ENCODE data around the gene FIGNL2. TPM values are rescaled to one million over a fixed set of nuclear protein-coding genes. Genes with fewer than 3 reads are reported as not detected.
A peak's percentile ranks its signal among the peaks of the same experiment; 100 is the strongest.

Gene FIGNL2
- total RNA-seq, 1 donor from 2014 or later, result 6.7 TPM

GRCh38 chr12:51788876-51789275 lies 59.6 kb downstream of the FIGNL2 start:
- Histone ChIP-seq H3K79me2 (ENCODE audit: insufficient read depth, low read length) (no peaks in the 10 kb centered on the region), H3K36me3 (ENCODE audit: insufficient read depth, low read length) (no peaks in the 10 kb centered on the region), H3K4me1 (ENCODE audit: insufficient read depth, low read length) (peaks cover 11% of the 10 kb centered on the region), H3K9me3 (ENCODE audit: insufficient read depth, low read depth, low read length) (no peaks in the 10 kb centered on the region), H2AFZ (ENCODE audit: low read depth, low read length) (peak overlapping the region; percentile 13), H3K4me3 (ENCODE audit: insufficient read depth, low read depth, low read length) (no peak overlapping the region), H3K4me2 (ENCODE audit: low read length) (peak overlapping the region; percentile 40), H3K27ac (ENCODE audit: low read depth, low read length) (peak overlapping the region; percentile 32), H4K20me1 (ENCODE audit: insufficient read depth, low read length) (no peaks in the 10 kb centered on the region), H3K27me3 (ENCODE audit: insufficient read depth, low read length) (no peaks in the 10 kb centered on the region), H3K9ac (ENCODE audit: low read length) (peak overlapping the region; percentile 1)
- no peak for FAIRE-seq
- no peak overlapping the region for H3K4me3 Mint-ChIP-seq (ENCODE audit: unreplicated experiment)
- peaks cover 24% of the 10 kb centered on the region for H3K4me1 Mint-ChIP-seq (ENCODE audit: low read depth, unreplicated experiment)
- peak; percentile 76 for DNase-seq (ENCODE audit: low read depth)
- peak overlapping the region; percentile 82 for H3K27ac Mint-ChIP-seq (ENCODE audit: unreplicated experiment)
- peaks cover 17% of the 10 kb centered on the region for H3K36me3 Mint-ChIP-seq (ENCODE audit: low read depth, unreplicated experiment)
- peaks cover 4% of the 10 kb centered on the region for H3K9me3 Mint-ChIP-seq (ENCODE audit: unreplicated experiment)
- TF ChIP-seq CTCF (IDR thresholded peaks at IDR 0.05; ENCODE audit: insufficient read depth, low read depth, low read length), result no peak
- TF ChIP-seq EZH2 (IDR thresholded peaks at IDR 0.05; ENCODE audit: insufficient read depth, low read length), result no peak
- H3K27me3 Mint-ChIP-seq (ENCODE audit: low read depth, unreplicated experiment), result no peaks in the 10 kb centered on the region

- H3K27me3 Mint-ChIP-seq (ENCODE audit: low read depth, unreplicated experiment), result peaks cover 6% of the 10 kb centered on the region
- H3K4me2 ChIP-seq (ENCODE audit: low read length), result no peak overlapping the region
- H3K4me3 Mint-ChIP-seq (ENCODE audit: unreplicated experiment), result no peak overlapping the region
- no peak overlapping the region for H3K27ac Mint-ChIP-seq (ENCODE audit: unreplicated experiment)
- H3K27me3 ChIP-seq (ENCODE audit: insufficient read depth, low read length), result no peaks in the 10 kb centered on the region
- H3K4me3 ChIP-seq (ENCODE audit: insufficient read depth, low read depth, low read length), result no peak overlapping the region
- H3K4me1 ChIP-seq (ENCODE audit: insufficient read depth, low read length), result peaks cover 11% of the 10 kb centered on the region
- FAIRE-seq (no peak), DNase-seq (ENCODE audit: low read depth) (no peak)
- no peak overlapping the region for H3K27ac ChIP-seq (ENCODE audit: low read depth, low read length)
- H3K9me3 ChIP-seq (ENCODE audit: insufficient read depth, low read depth, low read length), result no peaks in the 10 kb centered on the region
- no peaks in the 10 kb centered on the region for H3K36me3 ChIP-seq (ENCODE audit: insufficient read depth, low read length)
- TF ChIP-seq EZH2 (IDR thresholded peaks at IDR 0.05; ENCODE audit: insufficient read depth, low read length) (no peak), CTCF (IDR thresholded peaks at IDR 0.05; ENCODE audit: insufficient read depth, low read depth, low read length) (no peak)
- H4K20me1 ChIP-seq (ENCODE audit: insufficient read depth, low read length), result no peaks in the 10 kb centered on the region
- H3K4me1 Mint-ChIP-seq (ENCODE audit: low read depth, unreplicated experiment), result peaks cover 19% of the 10 kb centered on the region
- no peak overlapping the region for H2AFZ ChIP-seq (ENCODE audit: low read depth, low read length)
- peaks cover 4% of the 10 kb centered on the region for H3K9me3 Mint-ChIP-seq (ENCODE audit: unreplicated experiment)
- peaks cover 12% of the 10 kb centered on the region for H3K36me3 Mint-ChIP-seq (ENCODE audit: low read depth, unreplicated experiment)
- H3K79me2 ChIP-seq (ENCODE audit: insufficient read depth, low read length), result no peaks in the 10 kb centered on the region
- no peak overlapping the region for H3K9ac ChIP-seq (ENCODE audit: low read length)
These were observed 62.6 kb downstream of the FIGNL2 start for GRCh38 chr12:51785906-51786305.

- TF ChIP-seq CTCF (IDR thresholded peaks at IDR 0.05; ENCODE audit: insufficient read depth, low read depth, low read length), result no peak
- no peak for TF ChIP-seq EZH2 (IDR thresholded peaks at IDR 0.05; ENCODE audit: insufficient read depth, low read length)
- no peak overlapping the region for H3K4me2 ChIP-seq (ENCODE audit: low read length)
- FAIRE-seq (no peak), DNase-seq (ENCODE audit: low read depth) (no peak)
- peaks cover 11% of the 10 kb centered on the region for H3K4me1 ChIP-seq (ENCODE audit: insufficient read depth, low read length)
- H3K9ac ChIP-seq (ENCODE audit: low read length), result no peak overlapping the region
- H3K27me3 ChIP-seq (ENCODE audit: insufficient read depth, low read length), result no peaks in the 10 kb centered on the region
- no peak overlapping the region for H2AFZ ChIP-seq (ENCODE audit: low read depth, low read length)
- H4K20me1 ChIP-seq (ENCODE audit: insufficient read depth, low read length), result no peaks in the 10 kb centered on the region
- Mint-ChIP-seq H3K9me3 (ENCODE audit: unreplicated experiment) (no peaks in the 10 kb centered on the region), H3K27me3 (ENCODE audit: low read depth, unreplicated experiment) (peaks cover 6% of the 10 kb centered on the region), H3K4me1 (ENCODE audit: low read depth, unreplicated experiment) (peaks cover 19% of the 10 kb centered on the region), H3K36me3 (ENCODE audit: low read depth, unreplicated experiment) (peaks cover 7% of the 10 kb centered on the region), H3K27ac (ENCODE audit: unreplicated experiment) (no peak overlapping the region), H3K4me3 (ENCODE audit: unreplicated experiment) (no peak overlapping the region)
- H3K9me3 ChIP-seq (ENCODE audit: insufficient read depth, low read depth, low read length), result no peaks in the 10 kb centered on the region
- H3K4me3 ChIP-seq (ENCODE audit: insufficient read depth, low read depth, low read length), result no peak overlapping the region
- H3K79me2 ChIP-seq (ENCODE audit: insufficient read depth, low read length), result no peaks in the 10 kb centered on the region
- H3K27ac ChIP-seq (ENCODE audit: low read depth, low read length), result no peak overlapping the region
- H3K36me3 ChIP-seq (ENCODE audit: insufficient read depth, low read length), result no peaks in the 10 kb centered on the region
These were observed 63.8 kb downstream of the FIGNL2 start for GRCh38 chr12:51784688-51785087.
